HFFc6 (cell line): ENCODE results near the gene FBXO10. TPM values are rescaled to one million over a fixed set of nuclear protein-coding genes. Genes with fewer than 3 reads are reported as not detected.

ENCODE experiments used
- DNase-seq: peaks from one replicate; pipeline ENCODE4 v3.0.0-alpha.2; 2018
- H3K27ac Mint-ChIP-seq: 2 replicates; pipeline ENCODE4 v1.8.0; 2020; ENCODE audit warnings: mild to moderate bottlenecking, mixed read lengths
- H3K27me3 Mint-ChIP-seq: 2 replicates; pipeline ENCODE4 v1.8.0; 2021; ENCODE audit warnings: mild to moderate bottlenecking, moderate library complexity, mixed read lengths; ENCODE audit not compliant: insufficient read depth
- H3K36me3 Mint-ChIP-seq: 2 replicates; pipeline ENCODE4 v1.8.0; 2021; ENCODE audit warnings: low read depth, mixed read lengths
- H3K4me1 Mint-ChIP-seq: 2 replicates; pipeline ENCODE4 v1.8.0; 2020; ENCODE audit warnings: low read depth, mixed read lengths
- H3K4me3 Mint-ChIP-seq: 2 replicates; pipeline ENCODE4 v1.8.0; 2020; ENCODE audit warnings: mild to moderate bottlenecking, moderate library complexity, mixed read lengths
- H3K9me3 Mint-ChIP-seq: 2 replicates; pipeline ENCODE4 v1.8.0; 2020; ENCODE audit warnings: mild to moderate bottlenecking, mixed read lengths
- total RNA-seq, 6 experiments: library from RNA; stranded (reverse); fragmentation: NEBNext Ultra II Directional; extraction: Animal tissue kit (Norgen Biotek cat#: 25700); gene quantifications; 2 replicates in 1 of 6; 3 replicates in 5 of 6; pipeline ENCODE4 v1.2.3, GENCODE V29; 2021
- TF ChIP-seq, protein P1 (sequence below): fragments of 200-600 bp; sonication (generic); IDR thresholded peaks from 2 replicates; pipeline ENCODE4 v1.5.0; 2021; ENCODE audit warnings: antibody characterized with exemption, mild to moderate bottlenecking

Gene FBXO10
- total RNA-seq, 6 experiments from 2014 or later = 6.0 to 8.9 (median 7.0) TPM

DNA sequence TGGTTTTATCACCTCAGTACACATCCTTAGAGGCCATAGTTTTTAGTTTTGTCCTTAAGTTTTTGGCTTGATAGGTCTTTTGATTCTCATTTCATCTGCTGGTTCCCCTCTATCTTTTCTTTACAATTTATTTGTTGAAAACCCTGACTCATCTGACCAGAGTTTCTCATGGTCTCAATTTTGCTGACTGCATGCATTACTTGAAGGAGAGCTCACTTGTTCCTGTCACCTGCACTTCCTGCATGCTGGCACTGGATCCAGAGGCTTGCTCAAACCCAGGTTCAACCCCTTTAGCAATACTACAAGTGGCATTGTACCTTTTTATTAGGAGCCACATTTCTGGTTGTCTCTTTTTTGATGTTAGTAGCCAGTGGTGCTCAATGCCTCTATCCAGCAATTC is 26.7 kb downstream of the FBXO10 start:
- no peak for DNase-seq
- TF ChIP-seq, protein P1, sequence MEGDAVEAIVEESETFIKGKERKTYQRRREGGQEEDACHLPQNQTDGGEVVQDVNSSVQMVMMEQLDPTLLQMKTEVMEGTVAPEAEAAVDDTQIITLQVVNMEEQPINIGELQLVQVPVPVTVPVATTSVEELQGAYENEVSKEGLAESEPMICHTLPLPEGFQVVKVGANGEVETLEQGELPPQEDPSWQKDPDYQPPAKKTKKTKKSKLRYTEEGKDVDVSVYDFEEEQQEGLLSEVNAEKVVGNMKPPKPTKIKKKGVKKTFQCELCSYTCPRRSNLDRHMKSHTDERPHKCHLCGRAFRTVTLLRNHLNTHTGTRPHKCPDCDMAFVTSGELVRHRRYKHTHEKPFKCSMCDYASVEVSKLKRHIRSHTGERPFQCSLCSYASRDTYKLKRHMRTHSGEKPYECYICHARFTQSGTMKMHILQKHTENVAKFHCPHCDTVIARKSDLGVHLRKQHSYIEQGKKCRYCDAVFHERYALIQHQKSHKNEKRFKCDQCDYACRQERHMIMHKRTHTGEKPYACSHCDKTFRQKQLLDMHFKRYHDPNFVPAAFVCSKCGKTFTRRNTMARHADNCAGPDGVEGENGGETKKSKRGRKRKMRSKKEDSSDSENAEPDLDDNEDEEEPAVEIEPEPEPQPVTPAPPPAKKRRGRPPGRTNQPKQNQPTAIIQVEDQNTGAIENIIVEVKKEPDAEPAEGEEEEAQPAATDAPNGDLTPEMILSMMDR = no peak
- no peak overlapping the region for H3K27ac Mint-ChIP-seq
- H3K9me3 Mint-ChIP-seq = no peaks in the 10 kb centered on the region
- no peaks in the 10 kb centered on the region for H3K36me3 Mint-ChIP-seq
- no peaks in the 10 kb centered on the region for H3K27me3 Mint-ChIP-seq
- no peak overlapping the region for H3K4me3 Mint-ChIP-seq
- H3K4me1 Mint-ChIP-seq = peaks cover 18% of the 10 kb centered on the region

DNA sequence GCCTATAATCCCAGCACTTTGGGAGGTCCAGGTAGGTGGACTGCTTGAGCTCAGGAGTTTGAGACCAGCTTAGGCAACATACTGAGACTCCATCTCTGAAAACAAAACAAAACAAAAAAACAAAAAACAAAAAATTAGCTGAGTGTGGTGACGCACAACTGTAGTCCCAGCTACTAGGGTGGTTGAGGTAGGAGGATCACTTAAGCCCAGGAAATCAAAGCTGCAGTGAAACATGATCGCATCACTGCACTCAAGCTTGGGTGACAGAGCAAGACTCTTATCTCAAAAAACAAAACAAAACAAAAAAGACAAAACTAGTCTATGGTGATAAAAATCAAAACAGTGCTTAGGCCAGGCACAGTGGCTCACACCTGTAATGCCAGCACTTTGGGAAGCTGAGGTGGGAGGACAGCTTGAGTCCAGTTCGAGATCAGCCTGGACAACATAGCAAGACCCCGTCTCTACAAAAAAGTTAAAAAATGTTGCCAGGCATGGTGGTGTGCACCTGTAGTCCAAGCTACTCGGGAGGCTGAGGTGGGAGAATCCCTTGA is 28.8 kb downstream of the FBXO10 start:
- no peaks in the 10 kb centered on the region for H3K27me3 Mint-ChIP-seq
- H3K36me3 Mint-ChIP-seq = no peaks in the 10 kb centered on the region
- no peaks in the 10 kb centered on the region for H3K9me3 Mint-ChIP-seq
- H3K4me3 Mint-ChIP-seq = no peak overlapping the region
- TF ChIP-seq, protein P1 = no peak
- H3K27ac Mint-ChIP-seq = no peak overlapping the region
- DNase-seq = no peak
- peaks cover 18% of the 10 kb centered on the region for H3K4me1 Mint-ChIP-seq

DNA sequence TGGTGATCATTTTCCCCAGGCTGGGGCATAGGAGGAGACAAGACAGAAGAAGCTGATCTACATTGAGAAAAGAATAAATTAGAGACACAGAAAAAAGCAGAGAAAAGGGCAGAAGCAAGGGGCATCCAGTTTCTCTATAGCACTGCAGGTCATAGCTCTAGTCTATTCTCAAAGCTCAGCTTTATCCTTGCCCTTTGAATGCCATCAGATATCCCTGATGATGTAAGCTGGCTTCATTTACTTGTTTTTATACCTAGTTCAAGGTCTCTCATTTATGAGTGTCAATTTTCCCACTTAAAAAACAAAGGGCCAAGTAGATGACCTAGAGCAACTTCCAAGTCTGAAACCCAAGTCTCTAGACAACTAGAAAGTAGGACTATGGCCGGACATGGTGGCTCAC is 32.7 kb downstream of the FBXO10 start:
- TF ChIP-seq, protein P1 = no peak
- no peaks in the 10 kb centered on the region for H3K27me3 Mint-ChIP-seq
- H3K36me3 Mint-ChIP-seq = 0 out of 2 replicates have a peak, but pooled peaks cover 12% of the 10 kb centered on the region
- H3K9me3 Mint-ChIP-seq = no peaks in the 10 kb centered on the region
- no peak overlapping the region for H3K27ac Mint-ChIP-seq
- no peaks in the 10 kb centered on the region for H3K4me1 Mint-ChIP-seq
- no peak overlapping the region for H3K4me3 Mint-ChIP-seq
- DNase-seq = no peak

DNA sequence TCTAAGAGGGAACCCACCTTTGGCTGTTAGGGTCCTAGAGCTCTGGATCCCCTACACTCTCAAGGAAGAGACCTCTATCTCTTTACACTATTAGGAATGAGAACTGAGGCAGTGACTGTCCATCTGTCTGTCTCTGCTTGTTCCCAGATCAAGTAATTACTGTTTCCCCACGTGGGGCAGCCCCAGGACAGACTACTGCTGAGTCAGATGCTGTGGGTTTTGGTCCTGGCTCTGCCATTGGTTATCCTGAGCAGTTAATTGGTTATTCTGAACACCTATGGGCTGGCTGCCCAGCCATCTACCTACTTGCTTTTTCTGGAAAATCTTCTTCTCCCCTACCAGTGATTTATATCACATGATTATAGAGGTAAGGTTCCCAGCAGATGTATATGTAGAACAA is 33.3 kb downstream of the FBXO10 start:
- DNase-seq = no peak
- Mint-ChIP-seq H3K27ac (no peak overlapping the region), H3K4me3 (no peak overlapping the region), H3K27me3 (no peaks in the 10 kb centered on the region), H3K36me3 (0 out of 2 replicates have a peak, but pooled peaks cover 12% of the 10 kb centered on the region), H3K9me3 (no peaks in the 10 kb centered on the region), H3K4me1 (no peaks in the 10 kb centered on the region)
- TF ChIP-seq, protein P1 = no peak

DNA sequence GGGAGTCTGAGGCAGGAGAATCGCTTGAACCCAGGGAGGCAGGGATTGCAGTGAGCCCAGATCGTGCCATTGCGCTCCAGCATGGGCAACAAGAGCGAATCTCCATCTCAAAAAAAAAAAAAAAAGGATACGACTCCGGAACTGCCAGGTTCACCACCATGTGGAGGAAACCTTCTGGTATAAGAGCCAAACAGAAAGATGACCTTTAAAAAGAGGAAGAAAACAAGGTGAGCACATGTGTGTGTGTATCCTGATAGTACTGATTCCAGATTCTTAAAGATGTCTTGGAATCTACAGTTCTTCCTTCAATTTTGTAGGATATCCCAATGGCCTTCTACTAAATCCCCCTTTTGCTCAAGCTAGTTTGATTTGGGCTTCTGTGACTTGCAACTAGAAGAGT is 33.7 kb downstream of the FBXO10 start:
- no peaks in the 10 kb centered on the region for H3K9me3 Mint-ChIP-seq
- 0 out of 2 replicates have a peak, but pooled peaks cover 12% of the 10 kb centered on the region for H3K36me3 Mint-ChIP-seq
- DNase-seq = no peak
- H3K27me3 Mint-ChIP-seq = no peaks in the 10 kb centered on the region
- H3K4me3 Mint-ChIP-seq = no peak overlapping the region
- no peaks in the 10 kb centered on the region for H3K4me1 Mint-ChIP-seq
- no peak overlapping the region for H3K27ac Mint-ChIP-seq
- TF ChIP-seq, protein P1 = no peak
